Measurements from ENCODE around the gene PLPP2.

PLPP2 gene

GRCh38 chr19:291006-291521, at the start of gene PLPP2:
Gene PLPP2 (minus strand): TSS chr19:291403. CDS start chr19:291336, 67 bp downstream.
- no peak for DNase-seq (ENCODE audit: extremely low read depth, low read depth)
- no peak for TF ChIP-seq CTCF (IDR thresholded peaks at IDR 0.05; ENCODE audit: low read depth, low read length)

- DNase-seq (ENCODE audit: extremely low read depth, low read depth): no peak
Observed at GRCh38 chr19:340620-341385, 49.6 kb upstream of the PLPP2 start.

GRCh38 chr19:339262-339887, 48.2 kb upstream of the PLPP2 start:
- no peak for DNase-seq (ENCODE audit: extremely low read depth, low read depth)
- no peak for TF ChIP-seq CTCF (IDR thresholded peaks at IDR 0.05; ENCODE audit: low read depth, low read length)

More at GRCh38 chr19:340620-341385, 49.6 kb upstream of the PLPP2 start:
- TF ChIP-seq CTCF (IDR thresholded peaks at IDR 0.05; ENCODE audit: low read depth, low read length): no peak

- TF ChIP-seq CTCF (IDR thresholded peaks at IDR 0.05; ENCODE audit: low read depth, low read length): no peak
- DNase-seq (ENCODE audit: extremely low read depth, low read depth): no peak
Observed at GRCh38 chr19:338421-338820, 47.2 kb upstream of the PLPP2 start.

- TF ChIP-seq CTCF (IDR thresholded peaks at IDR 0.05; ENCODE audit: low read depth, low read length): no peak
Observed at GRCh38 chr19:336067-336614, 44.9 kb upstream of the PLPP2 start.

GRCh38 chr19:335486-336066, 44.4 kb upstream of the PLPP2 start:
- no peak for TF ChIP-seq CTCF (IDR thresholded peaks at IDR 0.05; ENCODE audit: low read depth, low read length)

More at GRCh38 chr19:336067-336614, 44.9 kb upstream of the PLPP2 start:
- no peak for DNase-seq (ENCODE audit: extremely low read depth, low read depth)

More at GRCh38 chr19:335486-336066, 44.4 kb upstream of the PLPP2 start:
- DNase-seq (ENCODE audit: extremely low read depth, low read depth): no peak
